Endothelial cell of umbilical vein (primary cell): Measurements from ENCODE around the gene WNT11.

Experiments
- CTCF ChIP-seq, 2 donors: IDR thresholded peaks; 1 replicate in 1 of 2; 2 replicates in 1 of 2; pipeline ENCODE4 v1.5.1; 2011; ENCODE audit warnings: low read length in 2 of 2, mild to moderate bottlenecking in 2 of 2, moderate library complexity in 2 of 2, control low read depth in 1 of 2, inconsistent platforms in 1 of 2, low read depth in 1 of 2; ENCODE audit not compliant: insufficient read depth in 1 of 2; ENCODE audit errors: extremely low read depth in 1 of 2
- EZH2 ChIP-seq: IDR thresholded peaks from 2 replicates; pipeline ENCODE4 v1.6.1; 2012; ENCODE audit warnings: borderline replicate concordance, low read depth, mild to moderate bottlenecking, moderate library complexity, low read length, inconsistent platforms; ENCODE audit not compliant: severe bottlenecking
- FOS ChIP-seq: IDR thresholded peaks from 2 replicates; pipeline ENCODE4 v1.6.1; 2011; ENCODE audit warnings: mild to moderate bottlenecking, low read length, moderate library complexity, borderline replicate concordance; ENCODE audit not compliant: insufficient read depth
- GATA2 ChIP-seq: IDR thresholded peaks from 2 replicates; pipeline ENCODE4 v1.7.0; 2011; ENCODE audit warnings: low read depth, mild to moderate bottlenecking, moderate library complexity, mixed read lengths, low read length; ENCODE audit not compliant: insufficient read length, insufficient read depth
- MYC ChIP-seq: IDR thresholded peaks from one replicate; pipeline ENCODE4 v1.6.1; 2011; ENCODE audit warnings: mild to moderate bottlenecking, low read depth, low read length
- POLR2A ChIP-seq: IDR thresholded peaks from 2 replicates; pipeline ENCODE4 v1.6.1; 2012; ENCODE audit warnings: low read depth, mild to moderate bottlenecking, control low read depth, low read length
- POLR2AphosphoS5 ChIP-seq: IDR thresholded peaks from 2 replicates; pipeline ENCODE4 v1.6.1; 2012; ENCODE audit warnings: low read depth, mild to moderate bottlenecking, control low read depth, low read length, moderate library complexity; ENCODE audit not compliant: insufficient read depth
- TF ChIP-seq, protein P1 (sequence below): IDR thresholded peaks from 2 replicates; pipeline ENCODE4 v1.6.1; 2011; ENCODE audit not compliant: insufficient read depth, insufficient read length

GRCh38 chr11:76197332-76197731 is 9.0 kb downstream of the WNT11 start:
- TF ChIP-seq POLR2AphosphoS5 (no peak), CTCF (IDR thresholded peaks at IDR 0.05; ENCODE audit: extremely low read depth in 1 of 2, insufficient read depth in 1 of 2, low read depth in 1 of 2, low read length in 2 of 2) (no peak), POLR2A (no peak), FOS (no peak), EZH2 (no peak), MYC (no peak), GATA2 (no peak)
- TF ChIP-seq, protein P1, sequence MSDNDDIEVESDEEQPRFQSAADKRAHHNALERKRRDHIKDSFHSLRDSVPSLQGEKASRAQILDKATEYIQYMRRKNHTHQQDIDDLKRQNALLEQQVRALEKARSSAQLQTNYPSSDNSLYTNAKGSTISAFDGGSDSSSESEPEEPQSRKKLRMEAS = no peak
